Activated CD4-positive, alpha-beta T cell treated with anti-CD3 and anti-CD28 coated beads for 36 hours (primary cell): Measurements from ENCODE around the gene ARF1. TPM values are rescaled to one million over a fixed set of nuclear protein-coding genes. Genes with fewer than 3 reads are reported as not detected.

ENCODE experiments used
- ATAC-seq: fragments of 200-7000 bp; cut with Tn5 transposase; one replicate; pipeline ENCODE4 v1.10.0; 2021; ENCODE audit warnings: mild to moderate bottlenecking, moderate library complexity
- CTCF ChIA-PET: fragments of 350-600 bp; sonication (Branson Sonifier 250); formaldehyde crosslinking; loops from one replicate; lab custom pipeline; 2021; ENCODE audit warnings: antibody characterized with exemption; lab: Charles Lee
- POLR2A ChIA-PET: fragments of 350-600 bp; sonication (Branson Sonifier 250); formaldehyde crosslinking; loops from one replicate; lab custom pipeline; 2021; ENCODE audit warnings: antibody characterized with exemption, inconsistent platforms; lab: Charles Lee
- DNase-seq: peaks from one replicate; pipeline ENCODE4 v3.0.0-alpha.2; 2020
- H3K27ac Mint-ChIP-seq: one replicate; pipeline ENCODE4 v1.8.0; 2021; ENCODE audit warnings: mixed read lengths
- H3K27me3 Mint-ChIP-seq: one replicate; pipeline ENCODE4 v1.8.0; 2021; ENCODE audit warnings: mixed read lengths
- H3K36me3 Mint-ChIP-seq: one replicate; pipeline ENCODE4 v1.8.0; 2021; ENCODE audit warnings: low read depth, mixed read lengths
- H3K4me1 Mint-ChIP-seq: one replicate; pipeline ENCODE4 v1.8.0; 2021; ENCODE audit warnings: mixed read lengths
- H3K4me3 Mint-ChIP-seq: one replicate; pipeline ENCODE4 v1.8.0; 2021; ENCODE audit warnings: mild to moderate bottlenecking, moderate library complexity, mixed read lengths
- H3K9me3 Mint-ChIP-seq: one replicate; pipeline ENCODE4 v1.8.0; 2021; ENCODE audit warnings: low read depth, mixed read lengths
- intact Hi-C, 2 experiments: fragments of 100-400 bp; cut with DNase I in 1 of 2; cut with micrococcal nuclease in 1 of 2; formaldehyde crosslinking; loops; one replicate each; pipeline versions ENCODE4 v1.14.2 to v1.15.1; 2022 to 2024; cut with DNase I, micrococcal nuclease
- total RNA-seq, 2 experiments: library from RNA; stranded (reverse); gene quantifications; one replicate each; pipeline ENCODE4 v1.2.3, GENCODE V29; 2021

ARF1 gene
- total RNA-seq, 2 experiments from 2014 or later, result 325 to 337 TPM

GRCh38 chr1:228073857-228074545 is 8.5 kb upstream of the ARF1 start:
- no peak for DNase-seq

GRCh38 chr1:228074954-228075730 is 7.4 kb upstream of the ARF1 start:
- DNase-seq (no peak), ATAC-seq (no peak)
- Mint-ChIP-seq H3K9me3 (no peaks in the 10 kb centered on the region), H3K4me1 (peaks cover 8% of the 10 kb centered on the region), H3K27me3 (no peaks in the 10 kb centered on the region), H3K36me3 (no peaks in the 10 kb centered on the region), H3K27ac (no peak overlapping the region), H3K4me3 (no peak overlapping the region)
- intact Hi-C loops, result loop anchor here in 1 of 2 experiments (1.0 kb wide), 1 partner anchor 71 kb away; no protein-coding TSS in a partner anchor
- POLR2A ChIA-PET, result no interaction called here
- CTCF ChIA-PET, result no interaction called here

More at GRCh38 chr1:228073857-228074545, 8.5 kb upstream of the ARF1 start:
- Mint-ChIP-seq H3K36me3 (no peaks in the 10 kb centered on the region), H3K27ac (no peak overlapping the region), H3K4me3 (no peak overlapping the region), H3K4me1 (peaks cover 4% of the 10 kb centered on the region), H3K9me3 (no peaks in the 10 kb centered on the region), H3K27me3 (no peaks in the 10 kb centered on the region)
- ChIA-PET POLR2A (no interaction called here), CTCF (interaction anchor here (1.3 kb wide), 1 partner anchor 71 kb away, joined by 4 read pairs; no protein-coding TSS in a partner anchor)
- intact Hi-C loops, result loop anchor here in 1 of 2 experiments (1.0 kb wide), 1 partner anchor 70 kb away; no protein-coding TSS in a partner anchor
- no peak for ATAC-seq

GRCh38 chr1:228075801-228076271 is 6.7 kb upstream of the ARF1 start:
- DNase-seq (no peak), ATAC-seq (no peak)
- Mint-ChIP-seq H3K27me3 (no peaks in the 10 kb centered on the region), H3K9me3 (no peaks in the 10 kb centered on the region), H3K36me3 (no peaks in the 10 kb centered on the region), H3K27ac (no peak overlapping the region), H3K4me1 (peaks cover 10% of the 10 kb centered on the region), H3K4me3 (no peak overlapping the region)
- intact Hi-C loops, result no loop called here
- ChIA-PET CTCF (no interaction called here), POLR2A (no interaction called here)

GRCh38 chr1:228076796-228077430 is 5.6 kb upstream of the ARF1 start:
- CTCF ChIA-PET, result interaction anchor here (1.0 kb wide), 1 partner anchor 18 kb away, joined by 6 read pairs; no protein-coding TSS in a partner anchor
- POLR2A ChIA-PET, result no interaction called here

GRCh38 chr1:228077565-228078330 is 4.8 kb upstream of the ARF1 start:
- ChIA-PET CTCF (interaction anchor here (0.8 to 1.0 kb wide), 2 partner anchors 17 to 47 kb away, joined by 3 to 6 read pairs; no protein-coding TSS in a partner anchor), POLR2A (no interaction called here)
- no peaks in the 10 kb centered on the region for H3K27me3 Mint-ChIP-seq
- H3K4me1 Mint-ChIP-seq, result peaks cover 12% of the 10 kb centered on the region
- intact Hi-C loops, result no loop called here
- peaks cover 5% of the 10 kb centered on the region for H3K36me3 Mint-ChIP-seq
- ATAC-seq, result no peak
- no peak overlapping the region for H3K4me3 Mint-ChIP-seq
- peak; percentile 3 for DNase-seq
- H3K27ac Mint-ChIP-seq, result no peak overlapping the region
- H3K9me3 Mint-ChIP-seq, result no peaks in the 10 kb centered on the region

More at GRCh38 chr1:228076796-228077430, 5.6 kb upstream of the ARF1 start:
- Mint-ChIP-seq H3K27me3 (no peaks in the 10 kb centered on the region), H3K9me3 (no peaks in the 10 kb centered on the region), H3K36me3 (peaks cover 5% of the 10 kb centered on the region), H3K4me3 (no peak overlapping the region), H3K27ac (no peak overlapping the region), H3K4me1 (peaks cover 12% of the 10 kb centered on the region)
- DNase-seq, result no peak
- intact Hi-C loops, result no loop called here
- no peak for ATAC-seq

- Mint-ChIP-seq H3K27me3 (no peaks in the 10 kb centered on the region), H3K27ac (no peak overlapping the region), H3K4me3 (no peak overlapping the region), H3K36me3 (peaks cover 14% of the 10 kb centered on the region), H3K4me1 (peaks cover 12% of the 10 kb centered on the region), H3K9me3 (no peaks in the 10 kb centered on the region)
- DNase-seq, result peak; percentile 1
- no peak for ATAC-seq
- ChIA-PET CTCF (interaction anchor here (1.0 kb wide), 1 partner anchor 21 kb away, joined by 3 read pairs; no protein-coding TSS in a partner anchor), POLR2A (no interaction called here)
- intact Hi-C loops, result no loop called here
Measured at GRCh38 chr1:228079013-228079412, 3.5 kb upstream of the ARF1 start.

GRCh38 chr1:228079601-228080263 is 2.8 kb upstream of the ARF1 start:
- POLR2A ChIA-PET, result no interaction called here

GRCh38 chr1:228081144-228081543 is 1.4 kb upstream of the ARF1 start:
- peak overlapping the region; percentile 83 for H3K27ac Mint-ChIP-seq
- no peak for ATAC-seq
- ChIA-PET POLR2A (interaction anchor here (0.6 to 1.6 kb wide), 2 partner anchors 13 to 25 kb away, joined by 5 to 16 read pairs; no protein-coding TSS in a partner anchor), CTCF (interaction anchor here (0.6 kb wide), 1 partner anchor 83 kb away, joined by 3 read pairs; no protein-coding TSS in a partner anchor)
- peaks cover 32% of the 10 kb centered on the region for H3K36me3 Mint-ChIP-seq
- no peaks in the 10 kb centered on the region for H3K9me3 Mint-ChIP-seq
- H3K4me1 Mint-ChIP-seq, result peaks cover 30% of the 10 kb centered on the region
- intact Hi-C loops, result loop anchor here in 1 of 2 experiments (5.0 kb wide), 1 partner anchor 84 kb away; no protein-coding TSS in a partner anchor
- DNase-seq, result no peak
- no peaks in the 10 kb centered on the region for H3K27me3 Mint-ChIP-seq
- peak overlapping the region; percentile 92 for H3K4me3 Mint-ChIP-seq

More at GRCh38 chr1:228079601-228080263, 2.8 kb upstream of the ARF1 start:
- Mint-ChIP-seq H3K4me1 (peaks cover 16% of the 10 kb centered on the region), H3K27ac (no peak overlapping the region), H3K9me3 (no peaks in the 10 kb centered on the region), H3K36me3 (peaks cover 21% of the 10 kb centered on the region), H3K4me3 (no peak overlapping the region), H3K27me3 (no peaks in the 10 kb centered on the region)
- CTCF ChIA-PET, result interaction anchor here (1.0 kb wide), 1 partner anchor 20 kb away, joined by 3 read pairs; no protein-coding TSS in a partner anchor
- DNase-seq (peak; percentile 3), ATAC-seq (no peak)
- intact Hi-C loops, result loop anchor here in 1 of 2 experiments (5.0 kb wide), 1 partner anchor 82 kb away; no protein-coding TSS in a partner anchor

GRCh38 chr1:228081578-228082213 is 812 bp upstream of the ARF1 start:
- Mint-ChIP-seq H3K4me1 (peaks cover 35% of the 10 kb centered on the region), H3K4me3 (peak overlapping the region; percentile 92), H3K27me3 (no peaks in the 10 kb centered on the region), H3K36me3 (peaks cover 35% of the 10 kb centered on the region), H3K27ac (peak overlapping the region; percentile 83), H3K9me3 (no peaks in the 10 kb centered on the region)
- POLR2A ChIA-PET, result interaction anchor here (0.7 to 1.6 kb wide), 5 partner anchors 16 to 377 kb away, joined by 3 to 5 read pairs (median 3); no protein-coding TSS in a partner anchor
- no peak for DNase-seq
- CTCF ChIA-PET, result interaction anchor here (0.6 to 1.6 kb wide), 5 partner anchors 11 to 376 kb away, joined by 3 to 5 read pairs (median 4); partner anchors contain the start of genes IBA57 and MRPL55
- intact Hi-C loops, result loop anchor here (1.0 to 5.0 kb wide), 17 partner anchors 22 to 1141 kb away; partner anchors contain the start of genes C1orf35 (in 2 of the 2), GUK1 (in 2 of the 2), MRPL55 (in 2 of the 2) and COQ8A (in 1 of the 2)
- ATAC-seq, result peak; percentile 0
